CD14-positive monocyte (primary cell): ENCODE data around the gene NDFIP1. TPM values are rescaled to one million over a fixed set of nuclear protein-coding genes. Genes with fewer than 3 reads are reported as not detected.

Source experiments
- DNase-seq, 3 donors: peaks; one replicate each; pipeline ENCODE4 v3.0.0-alpha.2; 2011 to 2022
- H2AFZ ChIP-seq: 2 replicates; pipeline ENCODE4 v1.6.0; 2012; ENCODE audit warnings: mild to moderate bottlenecking, low read depth, low read length, inconsistent platforms; ENCODE audit not compliant: insufficient read depth, poor library complexity, severe bottlenecking
- H3K27ac ChIP-seq, 2 donors: 1 replicate in 1 of 2; 2 replicates in 1 of 2; pipeline ENCODE4 v1.5.1; 2012 to 2013; ENCODE audit warnings: low read length in 2 of 2, control low read depth in 1 of 2, inconsistent platforms in 1 of 2, low read depth in 1 of 2, mild to moderate bottlenecking in 1 of 2
- H3K27me3 ChIP-seq, 2 donors: one replicate each; pipeline versions ENCODE4 v1.6.0 to v1.6.1; 2011 to 2013; ENCODE audit warnings: low read length in 2 of 2; ENCODE audit not compliant: control insufficient read depth in 2 of 2, insufficient read depth in 2 of 2
- H3K36me3 ChIP-seq, 2 donors: replicated peaks in 1 of 2; 1 replicate in 1 of 2; 2 replicates in 1 of 2; pipeline versions ENCODE4 v1.5.1 to v1.6.1; 2012 to 2013; ENCODE audit warnings: low read length in 2 of 2, control low read depth in 1 of 2, inconsistent platforms in 1 of 2, mild to moderate bottlenecking in 1 of 2; ENCODE audit not compliant: insufficient read depth in 2 of 2, control insufficient read depth in 1 of 2
- H3K4me1 ChIP-seq, 2 donors: 1 replicate in 1 of 2; 2 replicates in 1 of 2; pipeline versions ENCODE4 v1.5.1 to v1.6.1; 2012 to 2013; ENCODE audit warnings: low read length in 2 of 2, control low read depth in 1 of 2, inconsistent platforms in 1 of 2, mild to moderate bottlenecking in 1 of 2, moderate library complexity in 1 of 2; ENCODE audit not compliant: insufficient read depth in 2 of 2, control insufficient read depth in 1 of 2
- H3K4me2 ChIP-seq: replicated peaks from 2 replicates; pipeline ENCODE3; 2012; ENCODE audit warnings: low read length, moderate library complexity, mild to moderate bottlenecking; ENCODE audit not compliant: poor library complexity, severe bottlenecking; ENCODE audit errors: extremely low read depth
- H3K4me3 ChIP-seq, 3 experiments: fragments of 200-600 bp in 1 of 3; sonication (generic) in 1 of 3; replicated peaks in 1 of 3; 1 replicate in 2 of 3; 2 replicates in 1 of 3; pipeline ENCODE4 v1.5.1; 2011 to 2013; ENCODE audit warnings: low read length in 3 of 3, mild to moderate bottlenecking in 3 of 3, control low read depth in 2 of 3, low read depth in 2 of 3, inconsistent platforms in 1 of 3, moderate library complexity in 1 of 3
- H3K79me2 ChIP-seq: 2 replicates; pipeline ENCODE4 v1.6.0; 2012; ENCODE audit warnings: mild to moderate bottlenecking, control low read depth, inconsistent platforms, low read length, moderate library complexity; ENCODE audit not compliant: insufficient read depth
- H3K9ac ChIP-seq: 2 replicates; pipeline ENCODE4 v1.6.0; 2017; ENCODE audit warnings: low read length, mild to moderate bottlenecking; ENCODE audit not compliant: insufficient read depth, poor library complexity, severe bottlenecking
- H3K9me3 ChIP-seq, 2 donors: replicated peaks in 1 of 2; 1 replicate in 1 of 2; 2 replicates in 1 of 2; pipeline versions ENCODE4 v1.5.1 to v1.6.1; 2012 to 2013; ENCODE audit warnings: low read length in 2 of 2, control low read depth in 1 of 2; ENCODE audit not compliant: control insufficient read depth in 1 of 2, insufficient read depth in 1 of 2
- H4K20me1 ChIP-seq: 2 replicates; pipeline ENCODE4 v1.6.0; 2012; ENCODE audit warnings: mild to moderate bottlenecking, low read length, control low read depth, moderate library complexity; ENCODE audit not compliant: insufficient read depth
- H3K27ac Mint-ChIP-seq, 7 donors: one replicate each; pipeline ENCODE4 v1.8.0; 2020; ENCODE audit warnings: mild to moderate bottlenecking in 7 of 7, mixed read lengths in 7 of 7, moderate library complexity in 6 of 7, inconsistent platforms in 2 of 7
- H3K27me3 Mint-ChIP-seq, 3 donors: one replicate each; pipeline ENCODE4 v1.8.0; 2021 to 2022; ENCODE audit warnings: low read depth in 3 of 3, mild to moderate bottlenecking in 3 of 3, mixed read lengths in 3 of 3, moderate library complexity in 3 of 3, inconsistent platforms in 1 of 3
- H3K36me3 Mint-ChIP-seq, 2 donors: one replicate each; pipeline ENCODE4 v1.8.0; 2020; ENCODE audit warnings: mixed read lengths in 2 of 2, inconsistent platforms in 1 of 2, mild to moderate bottlenecking in 1 of 2
- H3K4me1 Mint-ChIP-seq: one replicate; pipeline ENCODE4 v1.8.0; 2020; ENCODE audit warnings: mild to moderate bottlenecking, mixed read lengths
- H3K4me3 Mint-ChIP-seq, 2 donors: one replicate each; pipeline ENCODE4 v1.8.0; 2020; ENCODE audit warnings: mild to moderate bottlenecking in 2 of 2, mixed read lengths in 2 of 2, moderate library complexity in 1 of 2
- H3K9me3 Mint-ChIP-seq, 7 donors: one replicate each; pipeline ENCODE4 v1.8.0; 2020 to 2022; ENCODE audit warnings: mixed read lengths in 7 of 7, mild to moderate bottlenecking in 6 of 7, moderate library complexity in 6 of 7, inconsistent platforms in 2 of 7
- WGBS: methylation state at CpG from one replicate; pipeline ENCODE4 v1.1.5; 2013; ENCODE audit warnings: missing lambda C conversion rate; ENCODE audit not compliant: insufficient coverage; 5-methylcytosine and 5-hydroxymethylcytosine counted together
- intact Hi-C, 2 donors: fragments of 100-400 bp; cut with micrococcal nuclease; formaldehyde crosslinking; loops; one replicate each; pipeline versions ENCODE4 v1.15.0 to v1.15.1; 2023
- polyA plus RNA-seq, 3 donors: library from polyadenylated mRNA; depleted of rRNA in 1 of 3; unstranded in 2 of 3; stranded (reverse) in 1 of 3; fragments of 300-500 nt in 2 of 3; fragments of >200 nt in 1 of 3; fragmentation: Illumina TruSeq in 2 of 3; gene quantifications; 1 replicate in 2 of 3; 2 replicates in 1 of 3; pipeline ENCODE4 v1.2.3, GENCODE V29; 2012 to 2021
- TF ChIP-seq, protein P1 (sequence below): fragments of 200-600 bp; IDR thresholded peaks from one replicate; pipeline ENCODE4 v1.8.0; 2022; ENCODE audit warnings: antibody characterized with exemption, mild to moderate bottlenecking

Gene NDFIP1
- polyA plus RNA-seq, 3 donors: 18.4 to 44.4 (median 44.0) TPM

- Mint-ChIP-seq H3K27me3 (peaks cover 4 to 7% (median 5%) of the 10 kb centered on the region in 3 donors), H3K27ac (no peak overlapping the region), H3K4me1 (peaks cover 8% of the 10 kb centered on the region), H3K9me3 (peaks cover 8 to 13% (median 9%) of the 10 kb centered on the region in 7 donors), H3K36me3 (no peaks in the 10 kb centered on the region), H3K4me3 (no peak overlapping the region)
- Histone ChIP-seq H3K79me2 (no peaks in the 10 kb centered on the region), H3K9me3 (peaks cover 7 to 8% of the 10 kb centered on the region in 2 donors), H3K4me3 (no peak overlapping the region), H4K20me1 (no peaks in the 10 kb centered on the region), H3K4me2 (no peak overlapping the region), H3K36me3 (no peaks in the 10 kb centered on the region), H3K27ac (no peak overlapping the region), H2AFZ (no peak overlapping the region), H3K27me3 (no peaks in the 10 kb centered on the region), H3K4me1 (peaks cover 0 to 8% of the 10 kb centered on the region in 2 donors), H3K9ac (no peak overlapping the region)
- intact Hi-C loops: no loop called here
- DNase-seq: no peak
- TF ChIP-seq, protein P1, sequence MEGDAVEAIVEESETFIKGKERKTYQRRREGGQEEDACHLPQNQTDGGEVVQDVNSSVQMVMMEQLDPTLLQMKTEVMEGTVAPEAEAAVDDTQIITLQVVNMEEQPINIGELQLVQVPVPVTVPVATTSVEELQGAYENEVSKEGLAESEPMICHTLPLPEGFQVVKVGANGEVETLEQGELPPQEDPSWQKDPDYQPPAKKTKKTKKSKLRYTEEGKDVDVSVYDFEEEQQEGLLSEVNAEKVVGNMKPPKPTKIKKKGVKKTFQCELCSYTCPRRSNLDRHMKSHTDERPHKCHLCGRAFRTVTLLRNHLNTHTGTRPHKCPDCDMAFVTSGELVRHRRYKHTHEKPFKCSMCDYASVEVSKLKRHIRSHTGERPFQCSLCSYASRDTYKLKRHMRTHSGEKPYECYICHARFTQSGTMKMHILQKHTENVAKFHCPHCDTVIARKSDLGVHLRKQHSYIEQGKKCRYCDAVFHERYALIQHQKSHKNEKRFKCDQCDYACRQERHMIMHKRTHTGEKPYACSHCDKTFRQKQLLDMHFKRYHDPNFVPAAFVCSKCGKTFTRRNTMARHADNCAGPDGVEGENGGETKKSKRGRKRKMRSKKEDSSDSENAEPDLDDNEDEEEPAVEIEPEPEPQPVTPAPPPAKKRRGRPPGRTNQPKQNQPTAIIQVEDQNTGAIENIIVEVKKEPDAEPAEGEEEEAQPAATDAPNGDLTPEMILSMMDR: no peak
- 100% methylated on average over 1 of the region's 3 CpGs for WGBS
Observed at GRCh38 chr5:142096382-142096781, 12.2 kb upstream of the NDFIP1 start.

- H3K27ac Mint-ChIP-seq: peak overlapping the region in 1 of 7 donors; percentile 15
- no peak overlapping the region for H2AFZ ChIP-seq
- 90% methylated on average over 5 of the region's 9 CpGs for whole genome bisulfite sequencing
Observed at GRCh38 chr5:142097681-142098080, 10.9 kb upstream of the NDFIP1 start.

More at GRCh38 chr5:142097681-142098080, 10.9 kb upstream of the NDFIP1 start:
- TF ChIP-seq, protein P1: no peak
- no peak overlapping the region for H3K9ac ChIP-seq
- Mint-ChIP-seq H3K4me1 (peaks cover 8% of the 10 kb centered on the region), H3K27me3 (peaks cover 3 to 4% (median 3%) of the 10 kb centered on the region in 3 donors), H3K36me3 (no peaks in the 10 kb centered on the region), H3K9me3 (peaks cover 8 to 13% (median 11%) of the 10 kb centered on the region in 7 donors), H3K4me3 (no peak overlapping the region)
- H3K27ac ChIP-seq: no peak overlapping the region
- H3K36me3 ChIP-seq: no peaks in the 10 kb centered on the region
- H3K4me1 ChIP-seq: peaks cover 0 to 8% of the 10 kb centered on the region in 2 donors
- H3K4me2 ChIP-seq: no peak overlapping the region
- H3K4me3 ChIP-seq: no peak overlapping the region
- intact Hi-C loops: no loop called here
- H3K9me3 ChIP-seq: peaks cover 7 to 8% of the 10 kb centered on the region in 2 donors
- H4K20me1 ChIP-seq: no peaks in the 10 kb centered on the region
- H3K79me2 ChIP-seq: no peaks in the 10 kb centered on the region
- DNase-seq: no peak
- no peaks in the 10 kb centered on the region for H3K27me3 ChIP-seq
